Fibroblast of villous mesenchyme (primary cell): ENCODE data around the gene RTP2. TPM values are rescaled to one million over a fixed set of nuclear protein-coding genes. Genes with fewer than 3 reads are reported as not detected.

Experiments
- DNase-seq: peaks from one replicate; pipeline ENCODE4 v3.0.0-alpha.2; 2010; ENCODE audit warnings: low read depth
- H3K4me3 ChIP-seq: 2 replicates; pipeline ENCODE4 v1.5.1; 2011; ENCODE audit warnings: low read depth, mild to moderate bottlenecking, low read length
- CTCF ChIP-seq: IDR thresholded peaks from 2 replicates; pipeline ENCODE4 v1.5.1; 2012; ENCODE audit warnings: low read depth, mild to moderate bottlenecking, low read length; ENCODE audit not compliant: insufficient read depth
- total RNA-seq: library from RNA; depleted of rRNA; stranded (reverse); fragments of >200 nt; gene quantifications from 2 replicates; pipeline ENCODE4 v1.2.3, GENCODE V29; 2012

The RTP2 gene
- total RNA-seq, 1 donor: not detected

- no peak for DNase-seq
- H3K4me3 ChIP-seq: no peak overlapping the region
- no peak for TF ChIP-seq CTCF
Measured at GRCh38 chr3:187698499-187699399, 3.6 kb downstream of the RTP2 start.

- no peak for DNase-seq
- H3K4me3 ChIP-seq: no peak overlapping the region
- no peak for TF ChIP-seq CTCF
Measured at GRCh38 chr3:187696021-187696420, 6.3 kb downstream of the RTP2 start.

GRCh38 chr3:187695449-187695848 lies 6.9 kb downstream of the RTP2 start:
- DNase-seq: no peak
- no peak for TF ChIP-seq CTCF
- no peak overlapping the region for H3K4me3 ChIP-seq

- DNase-seq: peak; percentile 49
- no peak for TF ChIP-seq CTCF
- H3K4me3 ChIP-seq: no peak overlapping the region
Measured at GRCh38 chr3:187694801-187695200, 7.6 kb downstream of the RTP2 start.

- no peak for TF ChIP-seq CTCF
- no peak for DNase-seq
- H3K4me3 ChIP-seq: no peak overlapping the region
Measured at GRCh38 chr3:187693431-187693830, 8.9 kb downstream of the RTP2 start.

GRCh38 chr3:187689984-187690383 lies 12.4 kb downstream of the RTP2 start:
- no peak for DNase-seq
- no peak overlapping the region for H3K4me3 ChIP-seq
- TF ChIP-seq CTCF: no peak
